GM18520 (cell line): ENCODE data around the gene TRMT5.

Source experiments
- ATAC-seq: cut with Tn5 transposase; IDR thresholded peaks from one replicate; pipeline ENCODE4 v1.9.1; 2021; ENCODE audit not compliant: unreplicated experiment

The TRMT5 gene

DNA sequence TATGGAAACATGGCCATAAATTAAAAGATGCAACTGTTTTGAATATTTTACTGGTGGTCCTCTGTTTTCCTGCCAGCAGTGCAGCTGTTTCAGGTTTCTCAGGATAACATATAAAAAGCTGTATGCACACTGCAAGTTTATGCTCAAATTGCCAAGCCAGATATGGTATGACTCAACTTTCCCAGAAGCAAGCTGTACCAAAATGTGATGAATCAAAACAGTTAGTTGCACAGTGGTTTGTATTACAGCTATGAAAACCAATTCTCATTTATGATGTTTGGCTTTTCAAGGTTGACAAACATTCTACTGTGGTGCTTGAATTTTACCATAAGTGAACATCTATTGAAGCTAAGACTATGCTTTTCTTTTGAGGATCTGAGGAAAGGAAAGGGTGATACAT is 15.5 kb downstream of the TRMT5 start:
- ATAC-seq = no peak

DNA sequence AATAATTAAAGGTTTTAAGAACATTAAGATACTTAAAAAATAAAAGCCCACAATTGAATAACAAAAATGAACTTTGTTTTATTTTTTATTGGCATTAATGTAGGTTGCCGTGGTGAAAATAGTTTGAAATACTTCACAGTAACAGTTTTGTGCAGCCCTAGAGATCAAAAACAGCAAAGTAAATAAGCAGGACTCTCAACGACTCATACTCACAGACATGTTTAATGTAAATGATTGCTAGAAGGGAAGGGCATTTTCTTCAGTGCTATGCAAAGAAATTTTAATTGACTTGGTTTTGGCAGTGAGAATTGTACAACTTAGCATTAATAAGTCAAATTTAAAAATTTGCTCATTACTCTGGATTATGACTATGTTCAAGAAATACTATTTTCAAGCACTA is 16.0 kb downstream of the TRMT5 start:
- no peak for ATAC-seq

DNA sequence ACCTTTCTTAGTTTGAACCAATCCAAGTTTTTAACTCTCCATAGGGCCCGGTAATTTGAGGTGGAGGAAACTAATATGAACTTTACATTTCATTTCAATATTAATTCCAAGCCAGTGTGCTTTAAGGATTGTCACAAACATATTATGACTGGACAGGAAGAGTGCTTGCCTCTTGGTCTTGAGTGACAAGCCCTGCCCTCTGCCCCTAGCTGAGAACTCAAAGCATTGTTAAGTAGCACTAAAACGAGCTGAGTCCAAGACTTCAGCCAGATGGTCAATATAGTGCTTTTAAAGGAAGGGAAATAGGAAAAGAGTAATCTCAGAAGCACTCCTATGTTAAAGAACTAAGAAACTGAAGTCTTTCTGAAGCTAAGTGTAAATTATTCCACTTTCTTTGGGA is 17.1 kb downstream of the TRMT5 start:
- ATAC-seq = no peak

DNA sequence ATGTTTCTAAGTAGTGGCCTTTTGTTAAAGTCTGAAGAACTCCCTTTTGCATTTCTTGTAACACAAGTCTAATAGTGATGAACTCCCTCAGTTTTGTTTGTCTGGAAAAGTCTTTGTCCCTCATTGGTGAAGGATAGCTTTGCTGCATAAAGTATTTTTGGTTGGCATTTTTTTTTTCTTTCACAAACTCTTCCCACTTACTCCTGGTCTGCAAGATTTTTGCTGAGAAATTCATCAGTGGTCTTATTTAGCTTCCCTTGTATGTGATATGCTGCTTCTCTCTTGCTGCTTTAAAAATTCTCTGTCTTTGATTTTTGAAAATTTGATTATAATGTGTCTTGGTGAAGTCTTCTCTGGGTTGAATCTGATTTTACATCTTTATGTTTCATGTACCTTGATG is 22.7 kb downstream of the TRMT5 start:
- no peak for ATAC-seq

DNA sequence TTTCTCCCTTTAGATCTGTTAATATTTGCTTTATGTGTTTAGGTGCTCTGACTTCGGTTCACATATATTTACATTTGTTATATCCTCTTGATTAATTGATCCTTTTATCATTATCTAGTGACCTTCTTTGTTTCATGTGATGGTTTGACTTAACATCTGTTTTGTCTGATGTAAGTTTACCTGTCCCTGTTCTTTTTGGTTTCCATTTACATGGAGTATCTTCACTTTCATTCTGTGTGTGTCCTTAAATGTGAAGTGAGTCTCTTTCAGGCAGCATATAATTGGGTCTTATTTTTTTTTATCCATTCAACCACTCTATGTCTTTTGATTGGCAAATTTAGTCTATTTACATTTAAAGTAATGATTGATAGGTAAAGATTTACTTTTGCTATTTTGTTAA is 24.2 kb downstream of the TRMT5 start:
- no peak for ATAC-seq

DNA sequence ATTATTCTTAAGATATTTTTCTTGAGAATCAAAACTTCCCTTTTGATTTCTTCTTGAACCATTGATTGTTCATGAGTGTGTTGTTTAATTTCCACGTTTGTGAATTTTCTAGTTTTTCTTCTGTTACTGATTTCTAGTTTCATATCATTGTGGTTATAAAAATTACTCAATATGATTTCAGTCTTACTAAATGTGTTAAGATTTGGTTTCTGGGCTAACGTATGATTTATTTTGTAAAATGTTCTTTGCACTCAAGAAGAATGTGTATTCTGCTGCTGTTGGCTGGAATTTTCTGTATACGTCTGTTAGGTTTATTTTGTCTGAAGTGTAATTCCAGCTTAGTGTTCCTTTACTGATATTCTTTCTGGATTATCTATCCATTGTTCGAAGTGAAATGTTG is 24.7 kb downstream of the TRMT5 start:
- ATAC-seq = no peak

DNA sequence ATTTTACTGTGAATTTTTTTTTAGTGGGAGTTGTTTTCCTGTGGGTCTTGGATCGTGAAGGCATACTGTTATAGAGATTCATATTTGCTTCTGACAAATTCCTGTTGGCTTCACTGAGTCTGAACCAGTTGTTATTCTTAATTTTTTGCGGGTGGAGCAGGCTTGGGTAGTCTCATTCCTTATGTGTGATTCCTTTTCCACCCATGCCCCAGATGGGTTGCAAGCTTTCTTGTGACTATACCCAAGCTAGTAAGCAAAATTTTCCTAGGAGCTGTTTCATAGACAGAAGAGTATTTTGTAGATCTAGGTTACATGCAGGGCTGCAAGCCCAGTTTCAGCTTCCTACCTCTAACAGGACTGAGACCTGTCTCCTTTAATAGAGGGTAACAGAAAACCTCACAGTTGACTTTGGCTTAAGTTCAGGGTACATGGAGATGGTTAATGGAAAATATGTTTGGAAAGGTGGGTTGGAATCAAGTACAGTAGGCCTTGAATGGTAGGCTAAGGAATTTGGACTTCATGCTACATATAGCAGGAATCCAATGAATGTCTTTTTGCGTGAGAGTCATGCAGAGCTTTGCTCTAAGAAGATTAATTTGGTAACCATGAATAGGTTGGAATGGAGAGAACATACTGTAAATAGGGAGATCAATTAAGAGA is 29.0 kb downstream of the TRMT5 start:
- no peak for ATAC-seq

DNA sequence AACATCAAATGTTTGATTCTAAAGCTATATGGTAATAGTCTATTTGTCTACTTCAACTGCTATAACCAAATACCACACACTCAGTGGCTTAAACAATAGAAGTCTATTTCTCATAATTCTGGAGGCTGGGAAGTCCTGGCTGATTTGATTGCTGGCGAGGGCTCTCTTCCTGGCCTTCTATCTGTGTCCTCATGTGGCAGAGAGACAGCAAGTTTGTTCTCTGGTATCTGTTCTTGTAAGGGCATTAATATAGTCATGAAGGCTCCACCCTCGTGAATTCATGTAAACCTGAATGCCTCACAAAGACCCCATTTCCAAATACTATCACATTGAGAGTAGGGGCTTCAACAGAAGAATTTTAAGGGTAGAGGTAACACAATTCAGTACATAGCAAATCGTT is 34.1 kb downstream of the TRMT5 start:
- ATAC-seq = no peak

DNA sequence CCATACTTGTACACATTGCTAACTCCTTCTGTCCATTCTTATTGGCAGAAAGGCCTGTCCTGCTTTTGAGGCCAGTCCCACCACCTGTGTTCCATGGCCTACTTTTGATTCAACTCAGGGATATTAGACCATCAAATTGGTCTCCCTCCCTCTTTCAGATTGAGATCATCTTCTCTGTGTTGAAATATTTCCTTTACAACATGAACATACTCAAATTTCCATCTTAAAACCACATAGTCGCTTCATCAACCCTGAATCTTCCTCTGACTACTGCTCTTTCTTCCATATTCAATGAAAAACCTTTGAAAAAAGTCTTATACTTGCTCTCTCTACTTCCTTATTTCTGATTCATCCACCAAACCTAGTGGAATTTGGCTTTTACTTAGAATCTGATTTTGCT is 34.9 kb downstream of the TRMT5 start:
- no peak for ATAC-seq

DNA sequence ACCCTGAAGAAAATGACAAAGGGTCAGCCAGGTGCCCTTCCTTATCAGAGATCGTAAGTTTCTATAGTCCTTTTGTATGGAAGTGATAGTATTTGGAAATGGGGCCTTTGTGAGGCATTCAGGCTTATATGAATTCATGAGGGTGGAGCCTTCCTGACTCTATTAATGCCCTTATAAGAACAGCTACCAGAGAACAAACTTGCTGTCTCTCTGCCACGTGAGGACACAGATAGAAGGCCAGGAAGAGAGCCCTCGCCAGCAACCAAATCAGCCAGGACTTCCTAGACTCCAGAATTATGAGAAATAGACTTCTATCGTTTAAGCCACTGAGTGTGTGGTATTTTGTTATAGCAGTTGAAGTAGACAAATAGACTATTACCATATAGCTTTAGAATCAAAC is 36.7 kb downstream of the TRMT5 start:
- ATAC-seq = no peak

DNA sequence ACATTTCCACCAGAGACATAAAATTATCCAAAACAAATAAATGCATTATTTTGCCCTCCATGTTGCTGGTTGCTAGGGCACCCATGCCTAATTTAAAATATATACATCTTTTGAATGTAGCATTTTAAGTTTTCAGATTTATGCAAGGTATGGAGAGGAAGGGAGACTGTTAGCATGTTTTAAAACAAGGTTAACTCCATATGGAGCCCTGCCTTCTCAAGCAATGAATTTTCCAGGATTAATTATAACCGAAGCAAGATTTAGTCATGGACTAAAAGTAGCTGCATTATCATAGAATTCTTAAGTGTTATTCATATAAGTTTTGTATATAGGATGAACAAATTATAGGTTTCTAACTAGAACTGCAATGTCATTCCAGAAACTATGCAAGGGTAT is 37.2 kb downstream of the TRMT5 start:
- no peak for ATAC-seq

DNA sequence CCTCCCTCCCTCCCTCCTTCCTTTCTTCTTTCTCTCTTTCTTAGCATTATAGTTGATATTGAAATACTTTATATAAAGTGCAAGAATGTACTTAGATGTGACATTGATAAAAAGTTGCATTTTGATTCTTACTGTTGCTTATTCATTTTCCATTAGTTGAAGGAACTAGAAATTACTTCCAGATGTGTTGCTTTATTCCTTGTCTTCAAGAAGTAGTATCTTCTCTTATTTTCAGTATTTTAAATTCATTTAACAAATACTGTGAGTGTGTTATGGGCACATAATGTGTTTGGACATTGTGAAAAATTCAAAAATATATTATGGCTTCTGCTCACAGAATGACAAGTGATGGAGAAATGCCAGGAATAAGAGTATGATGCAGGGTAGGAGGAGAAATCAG is 45.6 kb downstream of the TRMT5 start:
- ATAC-seq = no peak

DNA sequence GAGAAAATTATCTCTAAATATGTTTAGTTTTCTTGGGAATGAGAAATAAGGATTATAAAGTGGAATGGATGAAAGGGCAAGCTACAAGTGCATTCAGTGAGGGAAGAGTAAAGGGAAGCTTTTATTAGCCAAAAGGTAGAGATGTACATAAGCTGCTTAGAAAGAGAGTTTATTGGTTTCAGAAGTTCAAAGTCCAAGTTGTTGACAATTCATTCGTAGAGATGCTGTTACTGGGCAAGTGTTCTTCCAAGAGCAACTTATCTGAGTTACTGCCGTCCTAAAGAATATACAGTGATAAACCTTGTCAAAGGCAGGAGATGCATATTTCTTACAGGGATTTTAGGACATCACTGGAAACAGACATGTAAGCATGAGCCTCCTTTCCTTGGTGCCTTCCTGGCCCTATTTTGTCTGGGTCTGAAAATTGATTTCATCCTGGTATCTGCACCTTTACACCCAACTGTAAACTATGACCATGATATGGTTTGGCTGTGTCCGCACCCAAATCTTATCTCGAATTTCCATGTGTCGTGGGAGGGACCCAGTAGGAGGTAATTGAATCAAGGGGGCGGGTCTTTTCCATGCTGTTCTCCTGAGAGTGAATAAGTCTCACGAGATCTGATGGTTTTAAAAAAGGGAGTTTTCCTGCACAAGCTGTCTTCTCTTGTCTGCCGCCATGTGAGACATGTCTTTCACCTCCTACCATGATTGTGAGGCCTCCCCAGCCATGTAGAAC is 46.8 kb downstream of the TRMT5 start:
- no peak for ATAC-seq

DNA sequence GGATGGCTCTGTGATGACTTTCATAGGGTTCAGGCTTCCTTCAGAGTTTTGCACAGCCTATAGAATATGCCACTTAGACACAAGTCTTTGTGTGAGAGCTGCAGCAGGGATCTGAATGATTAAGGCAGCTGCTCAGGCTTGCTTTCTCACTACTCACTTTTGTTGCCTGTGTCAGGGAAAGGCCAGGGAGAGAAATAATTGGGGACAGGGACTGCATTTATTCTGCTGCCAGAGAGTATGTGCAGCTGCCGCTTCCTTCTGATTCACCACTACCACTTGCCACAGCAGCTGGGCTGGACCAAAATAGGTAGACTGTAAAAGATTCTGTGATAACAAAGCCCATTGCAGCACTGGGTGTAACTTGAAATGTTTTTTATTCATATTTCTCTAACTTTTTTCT is 49.7 kb downstream of the TRMT5 start:
- no peak for ATAC-seq

DNA sequence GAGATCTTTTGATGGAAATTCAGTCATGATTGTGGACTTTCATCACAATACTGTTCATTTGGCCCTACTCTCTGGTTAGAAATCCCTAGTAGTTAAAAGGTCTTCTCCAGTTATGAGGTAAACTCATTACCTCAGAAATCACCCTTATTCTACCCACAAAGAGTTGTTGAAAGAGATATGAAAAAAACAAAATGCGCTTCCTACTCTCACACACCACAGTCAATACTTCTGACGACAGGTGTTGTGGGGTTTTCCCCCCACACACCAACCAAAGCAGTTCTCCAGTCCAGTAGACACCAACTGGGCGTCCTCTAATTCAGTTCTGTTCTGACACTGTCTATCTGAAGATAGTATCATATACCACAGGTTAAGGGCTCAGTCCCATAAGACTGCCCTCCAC is 54.9 kb downstream of the TRMT5 start:
- ATAC-seq = peak; percentile 97

DNA sequence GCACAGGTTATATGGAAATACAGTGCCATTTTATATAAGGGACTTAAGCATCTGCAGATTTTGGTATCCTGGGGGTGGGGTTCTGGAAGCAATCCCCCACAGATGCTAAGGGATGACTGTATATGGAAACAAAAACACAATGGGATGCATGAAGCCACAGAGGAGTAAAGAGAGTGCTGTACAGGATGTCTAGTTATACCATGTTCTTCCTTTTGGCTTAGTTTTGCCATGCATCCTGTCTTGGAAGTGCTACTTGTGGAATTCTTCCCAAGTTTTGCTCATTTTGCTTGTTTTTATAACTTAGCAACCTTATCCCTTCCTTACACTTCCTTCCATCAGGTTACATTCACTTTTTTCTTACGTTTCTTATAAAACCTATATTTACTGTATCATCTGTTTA is 55.6 kb downstream of the TRMT5 start:
- ATAC-seq = no peak

DNA sequence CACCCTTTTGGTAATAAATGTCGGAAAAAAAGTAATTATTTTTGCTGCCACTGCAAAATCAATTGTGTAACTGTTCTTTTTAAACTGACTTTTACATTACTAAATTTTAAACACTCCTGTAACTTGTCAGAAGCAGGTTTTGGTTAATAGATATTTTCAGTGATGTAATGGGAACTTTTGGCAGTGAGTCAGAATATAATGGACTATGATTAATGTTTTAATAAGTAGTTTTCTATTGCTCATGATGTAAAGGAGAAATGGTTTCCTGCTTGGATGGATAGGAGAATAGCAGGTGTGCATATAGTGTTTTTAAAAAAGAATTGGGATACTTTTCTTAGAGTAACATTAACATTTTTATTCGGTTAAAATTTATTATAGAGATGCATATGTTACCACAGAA is 58.8 kb downstream of the TRMT5 start:
- ATAC-seq = no peak
